Ishikawa (cell line): ENCODE data around the gene COA1.

Experiments
- EP300 ChIP-seq: IDR thresholded peaks from 2 replicates; pipeline ENCODE4 v1.6.1; 2012; ENCODE audit warnings: borderline replicate concordance
- TAF1 ChIP-seq: IDR thresholded peaks from 2 replicates; pipeline ENCODE4 v1.6.1; 2012; ENCODE audit warnings: low read depth, mild to moderate bottlenecking
- TF ChIP-seq, protein P1 (sequence below): IDR thresholded peaks from 2 replicates; pipeline ENCODE4 v1.6.1; 2012

- no peak for TF ChIP-seq EP300
- no peak for TF ChIP-seq TAF1
- TF ChIP-seq, protein P1, sequence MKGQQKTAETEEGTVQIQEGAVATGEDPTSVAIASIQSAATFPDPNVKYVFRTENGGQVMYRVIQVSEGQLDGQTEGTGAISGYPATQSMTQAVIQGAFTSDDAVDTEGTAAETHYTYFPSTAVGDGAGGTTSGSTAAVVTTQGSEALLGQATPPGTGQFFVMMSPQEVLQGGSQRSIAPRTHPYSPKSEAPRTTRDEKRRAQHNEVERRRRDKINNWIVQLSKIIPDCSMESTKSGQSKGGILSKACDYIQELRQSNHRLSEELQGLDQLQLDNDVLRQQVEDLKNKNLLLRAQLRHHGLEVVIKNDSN: no peak
Observed at GRCh38 chr7:43700059-43700501, 29.2 kb downstream of the COA1 start.
